Naive thymus-derived CD4-positive, alpha-beta T cell (primary cell): ENCODE data around the gene ZNG1A. TPM values are rescaled to one million over a fixed set of nuclear protein-coding genes. Genes with fewer than 3 reads are reported as not detected.
"Not testable (repeated sequence)": the region's sequence is repeated elsewhere in the genome, so short reads cannot be mapped to it uniquely, and the experiment has no call there.

Experiments
- ATAC-seq: fragments of 150-1000 bp; cut with Tn5 transposase; 2 replicates; pipeline ENCODE4 v1.10.0; 2021; ENCODE audit warnings: mild to moderate bottlenecking, moderate library complexity
- CTCF ChIA-PET: fragments of 350-600 bp; sonication (Branson Sonifier 250); formaldehyde crosslinking; loops from one replicate; lab custom pipeline; 2021; ENCODE audit warnings: antibody characterized with exemption; lab: Charles Lee
- POLR2A ChIA-PET: fragments of 350-600 bp; sonication (Branson Sonifier 250); formaldehyde crosslinking; loops from one replicate; lab custom pipeline; 2021; ENCODE audit warnings: antibody characterized with exemption, inconsistent platforms; lab: Charles Lee
- DNase-seq, 9 donors: peaks; one replicate each; pipeline versions ENCODE4 v3.0.0 to v3.0.0-alpha.2; 2020 to 2022; ENCODE audit warnings: mixed read lengths in 1 of 9
- H3K27ac ChIP-seq: one replicate; pipeline ENCODE4 v1.7.0; 2013; ENCODE audit warnings: mild to moderate bottlenecking, low read depth, low read length, moderate library complexity
- H3K27me3 ChIP-seq, 2 donors: one replicate each; pipeline ENCODE4 v1.7.0; 2013; ENCODE audit warnings: low read length in 2 of 2, mild to moderate bottlenecking in 2 of 2, moderate library complexity in 2 of 2; ENCODE audit not compliant: control insufficient read depth in 2 of 2, insufficient read depth in 2 of 2
- H3K36me3 ChIP-seq, 3 experiments: 1 replicate in 2 of 3; 2 replicates in 1 of 3; pipeline ENCODE4 v1.7.0; 2013; ENCODE audit warnings: low read length in 3 of 3, mild to moderate bottlenecking in 3 of 3, moderate library complexity in 1 of 3; ENCODE audit not compliant: insufficient read depth in 3 of 3, control insufficient read depth in 2 of 3
- H3K4me1 ChIP-seq, 2 donors: one replicate each; pipeline ENCODE4 v1.7.0; 2013; ENCODE audit warnings: low read length in 2 of 2, mild to moderate bottlenecking in 2 of 2, moderate library complexity in 1 of 2; ENCODE audit not compliant: control insufficient read depth in 2 of 2, insufficient read depth in 2 of 2
- H3K4me3 ChIP-seq: 2 replicates; pipeline ENCODE4 v1.7.0; 2013; ENCODE audit warnings: mild to moderate bottlenecking, low read length
- H3K9me3 ChIP-seq, 3 experiments: 1 replicate in 2 of 3; 2 replicates in 1 of 3; pipeline ENCODE4 v1.7.0; 2013; ENCODE audit warnings: low read length in 3 of 3; ENCODE audit not compliant: control insufficient read depth in 2 of 3
- H3K27ac Mint-ChIP-seq, 9 donors: one replicate each; pipeline ENCODE4 v1.8.0; 2020 to 2022; ENCODE audit warnings: mixed read lengths in 9 of 9, mild to moderate bottlenecking in 8 of 9, moderate library complexity in 5 of 9, inconsistent platforms in 2 of 9
- H3K27me3 Mint-ChIP-seq, 5 donors: one replicate each; pipeline ENCODE4 v1.8.0; 2021 to 2022; ENCODE audit warnings: mixed read lengths in 5 of 5, mild to moderate bottlenecking in 1 of 5
- H3K36me3 Mint-ChIP-seq, 5 donors: one replicate each; pipeline ENCODE4 v1.8.0; 2020 to 2022; ENCODE audit warnings: mixed read lengths in 5 of 5, mild to moderate bottlenecking in 3 of 5, inconsistent platforms in 1 of 5
- H3K4me1 Mint-ChIP-seq, 7 donors: one replicate each; pipeline ENCODE4 v1.8.0; 2020 to 2022; ENCODE audit warnings: mixed read lengths in 7 of 7, mild to moderate bottlenecking in 3 of 7, inconsistent platforms in 1 of 7
- H3K4me3 Mint-ChIP-seq, 10 donors: one replicate each; pipeline ENCODE4 v1.8.0; 2020 to 2022; ENCODE audit warnings: mild to moderate bottlenecking in 10 of 10, mixed read lengths in 10 of 10, moderate library complexity in 6 of 10, inconsistent platforms in 2 of 10
- H3K9me3 Mint-ChIP-seq, 11 donors: one replicate each; pipeline ENCODE4 v1.8.0; 2020 to 2022; ENCODE audit warnings: mixed read lengths in 11 of 11, mild to moderate bottlenecking in 4 of 11, inconsistent platforms in 1 of 11, moderate library complexity in 1 of 11
- intact Hi-C, 2 donors: fragments of 100-400 bp; cut with micrococcal nuclease; formaldehyde crosslinking; loops; one replicate each; pipeline ENCODE4 v1.15.1; 2023
- polyA plus RNA-seq, 2 donors: library from polyadenylated mRNA; unstranded; fragments of 300-500 nt; fragmentation: Illumina TruSeq; gene quantifications; one replicate each; pipeline ENCODE4 v1.2.3, GENCODE V29; 2021
- total RNA-seq, 6 experiments: library from RNA in 5 of 6; stranded (reverse) in 5 of 6; gene quantifications; 1 replicate in 5 of 6; 2 replicates in 1 of 6; pipeline ENCODE4 v1.2.3 and lab custom pipeline; 2021 to 2026

The ZNG1A gene
- total and polyA plus RNA-seq, 7 experiments from 2014 or later: 16.4 to 30.6 (median 27.2) TPM

- H3K36me3 ChIP-seq: no peaks in the 10 kb centered on the region
- Mint-ChIP-seq H3K27ac (peak within 1 kb of the TSS in 5 of 9 donors; percentile 11 to 85 (median 74)), H3K27me3 (peaks cover 9 to 19% (median 12%) of the 10 kb centered on the region in 5 donors), H3K36me3 (peaks cover 0 to 18% (median 0%) of the 10 kb centered on the region in 5 donors), H3K4me3 (peak within 1 kb of the TSS; percentile 81 to 92 (median 86)), H3K9me3 (no peaks in the 10 kb centered on the region), H3K4me1 (peaks cover 0 to 24% (median 7%) of the 10 kb centered on the region in 7 donors)
- peak; percentile 85 for ATAC-seq
- DNase-seq: peak; percentile 27 to 77 (median 37)
- ChIA-PET CTCF (interaction anchor here (0.6 to 0.7 kb wide), 3 partner anchors 58 to 93 kb away, joined by 3 read pairs; no protein-coding TSS in a partner anchor), POLR2A (interaction anchor here (1.2 to 3.2 kb wide), 2 partner anchors 58 to 65 kb away, joined by 3 to 12 read pairs; no protein-coding TSS in a partner anchor)
- peaks cover 0 to 6% of the 10 kb centered on the region in 2 donors for H3K4me1 ChIP-seq
- H3K4me3 ChIP-seq: peak within 1 kb of the TSS; percentile 56
- no peak within 1 kb of the TSS for H3K27ac ChIP-seq
- H3K9me3 ChIP-seq: no peaks in the 10 kb centered on the region
- H3K27me3 ChIP-seq: no peaks in the 10 kb centered on the region
- intact Hi-C loops: loop anchor here (1.0 kb wide), 3 partner anchors 8 to 92 kb away; no protein-coding TSS in a partner anchor
Observed at GRCh38 chr9:214648-215493, 36.0 kb upstream of the ZNG1A start, which contains the start of gene DOCK8. DOCK8 (plus strand) TSS chr9:214865; CDS start chr9:214977, 112 bp downstream.

GRCh38 chr9:214351-214647 lies 35.4 kb upstream of the ZNG1A start:
- H3K27me3 Mint-ChIP-seq: peaks cover 9 to 18% (median 12%) of the 10 kb centered on the region in 5 donors
- Histone ChIP-seq H3K27me3 (no peaks in the 10 kb centered on the region), H3K4me1 (peaks cover 0 to 6% of the 10 kb centered on the region in 2 donors), H3K9me3 (no peaks in the 10 kb centered on the region), H3K27ac (no peak overlapping the region), H3K4me3 (peak overlapping the region; percentile 56), H3K36me3 (no peaks in the 10 kb centered on the region)
- ChIA-PET CTCF (interaction anchor here (0.6 to 0.7 kb wide), 2 partner anchors 74 to 94 kb away, joined by 3 read pairs; no protein-coding TSS in a partner anchor), POLR2A (interaction anchor here (3.2 kb wide), 1 partner anchor 59 kb away, joined by 12 read pairs; no protein-coding TSS in a partner anchor)
- H3K36me3 Mint-ChIP-seq: peaks cover 0 to 18% (median 0%) of the 10 kb centered on the region in 5 donors
- peak overlapping the region; percentile 70 to 87 (median 81) for H3K4me3 Mint-ChIP-seq
- H3K4me1 Mint-ChIP-seq: peaks cover 0 to 20% (median 5%) of the 10 kb centered on the region in 7 donors
- intact Hi-C loops: no loop called here
- DNase-seq: peak in 1 of 9 donors; percentile 5
- H3K9me3 Mint-ChIP-seq: no peaks in the 10 kb centered on the region
- peak overlapping the region in 2 of 9 donors; percentile 11 to 75 for H3K27ac Mint-ChIP-seq
- ATAC-seq: no peak

GRCh38 chr9:213901-214300 lies 35.0 kb upstream of the ZNG1A start:
- peak overlapping the region; percentile 56 for H3K4me3 ChIP-seq

GRCh38 chr9:212297-212696 lies 33.4 kb upstream of the ZNG1A start:
- H3K27me3 ChIP-seq: no peaks in the 10 kb centered on the region
- no peak overlapping the region for H3K27ac Mint-ChIP-seq
- peaks cover 0 to 12% (median 0%) of the 10 kb centered on the region in 5 donors for H3K36me3 Mint-ChIP-seq
- POLR2A ChIA-PET: no interaction called here
- H3K27ac ChIP-seq: no peak overlapping the region
- H3K4me1 Mint-ChIP-seq: peaks cover 0 to 18% (median 5%) of the 10 kb centered on the region in 7 donors
- no peaks in the 10 kb centered on the region for H3K36me3 ChIP-seq
- H3K4me1 ChIP-seq: peaks cover 0 to 6% of the 10 kb centered on the region in 2 donors
- no peak overlapping the region for H3K4me3 ChIP-seq
- H3K4me3 Mint-ChIP-seq: no peak overlapping the region
- intact Hi-C loops: no loop called here
- no peak for DNase-seq
- H3K9me3 Mint-ChIP-seq: no peaks in the 10 kb centered on the region
- no peaks in the 10 kb centered on the region for H3K9me3 ChIP-seq
- peaks cover 8 to 21% (median 9%) of the 10 kb centered on the region in 5 donors for H3K27me3 Mint-ChIP-seq
- no peak for ATAC-seq
- CTCF ChIA-PET: no interaction called here

More at GRCh38 chr9:213901-214300, 35.0 kb upstream of the ZNG1A start:
- POLR2A ChIA-PET: interaction anchor here (3.2 kb wide), 1 partner anchor 59 kb away, joined by 12 read pairs; no protein-coding TSS in a partner anchor
- H3K27me3 Mint-ChIP-seq: peaks cover 9 to 18% (median 12%) of the 10 kb centered on the region in 5 donors
- H3K27me3 ChIP-seq, H3K4me1 ChIP-seq, H3K36me3 ChIP-seq, H3K9me3 ChIP-seq, H3K9me3 Mint-ChIP-seq, intact Hi-C loops, H3K27ac ChIP-seq, ATAC-seq, DNase-seq, CTCF ChIA-PET: not testable (repeated sequence)
- H3K36me3 Mint-ChIP-seq: peaks cover 0 to 18% (median 0%) of the 10 kb centered on the region in 5 donors
- peaks cover 0 to 20% (median 5%) of the 10 kb centered on the region in 7 donors for H3K4me1 Mint-ChIP-seq
- H3K4me3 Mint-ChIP-seq: peak overlapping the region; percentile 70 to 87 (median 81)
- H3K27ac Mint-ChIP-seq: peak overlapping the region in 2 of 9 donors; percentile 11 to 75

GRCh38 chr9:211557-211956 lies 32.7 kb upstream of the ZNG1A start:
- Histone ChIP-seq H3K4me1 (peaks cover 0 to 6% of the 10 kb centered on the region in 2 donors), H3K27ac (no peak overlapping the region), H3K9me3 (no peaks in the 10 kb centered on the region), H3K27me3 (no peaks in the 10 kb centered on the region), H3K36me3 (no peaks in the 10 kb centered on the region), H3K4me3 (no peak overlapping the region)
- intact Hi-C loops: no loop called here
- ATAC-seq: no peak
- Mint-ChIP-seq H3K4me3 (no peak overlapping the region), H3K9me3 (peaks cover 0 to under 1% (median 0%) of the 10 kb centered on the region in 11 donors), H3K27ac (no peak overlapping the region), H3K27me3 (peaks cover under 1 to 17% (median 2%) of the 10 kb centered on the region in 5 donors), H3K36me3 (peaks cover 0 to 5% (median 0%) of the 10 kb centered on the region in 5 donors), H3K4me1 (peaks cover 0 to 13% (median 2%) of the 10 kb centered on the region in 7 donors)
- no peak for DNase-seq
- CTCF ChIA-PET: no interaction called here
- POLR2A ChIA-PET: no interaction called here

- Histone ChIP-seq H3K4me1 (peaks cover 0 to 6% of the 10 kb centered on the region in 2 donors), H3K27ac (no peak overlapping the region), H3K36me3 (no peaks in the 10 kb centered on the region), H3K9me3 (no peaks in the 10 kb centered on the region), H3K4me3 (no peak overlapping the region), H3K27me3 (no peaks in the 10 kb centered on the region)
- intact Hi-C loops: no loop called here
- Mint-ChIP-seq H3K27ac (no peak overlapping the region), H3K4me1 (peaks cover 0 to 10% (median 0%) of the 10 kb centered on the region in 7 donors), H3K27me3 (peaks cover 0 to 18% (median 0%) of the 10 kb centered on the region in 5 donors), H3K4me3 (no peak overlapping the region), H3K9me3 (peaks cover 0 to 1% (median 0%) of the 10 kb centered on the region in 11 donors), H3K36me3 (peaks cover 0 to 1% (median 0%) of the 10 kb centered on the region in 5 donors)
- POLR2A ChIA-PET: no interaction called here
- ATAC-seq: no peak
- no peak for DNase-seq
- CTCF ChIA-PET: no interaction called here
Observed at GRCh38 chr9:211036-211435, 32.2 kb upstream of the ZNG1A start.
